Astrocyte (in vitro differentiated cells and primary cell): ENCODE data around the gene COBL.

ENCODE experiments used
- CTCF ChIP-seq: IDR thresholded peaks from 2 replicates; pipeline ENCODE4 v1.5.1; 2011; ENCODE audit warnings: low read depth, mild to moderate bottlenecking, inconsistent platforms, low read length, moderate library complexity; ENCODE audit not compliant: insufficient read depth
- EZH2 ChIP-seq: IDR thresholded peaks from 2 replicates; pipeline ENCODE4 v1.6.1; 2012; ENCODE audit warnings: mild to moderate bottlenecking, low read length, inconsistent platforms; ENCODE audit not compliant: insufficient read depth

GRCh38 chr7:51198654-51199053 lies 118.0 kb downstream of the COBL start:
- TF ChIP-seq CTCF (no peak), EZH2 (no peak)
